Mucosa of gallbladder (tissue), 1 donor: Measurements from ENCODE around the gene DGUOK. TPM values are rescaled to one million over a fixed set of nuclear protein-coding genes. Genes with fewer than 3 reads are reported as not detected.

Experiments
- DNase-seq: peaks from one replicate; pipeline ENCODE4 v3.0.0-alpha.2; 2020; ENCODE audit warnings: low spot score
- total RNA-seq: library from RNA; stranded (reverse); gene quantifications from one replicate; pipeline ENCODE4 v1.2.1, GENCODE V29; 2021
- donor health status: DM: no; HTN: no; CAD: no.

DGUOK gene
- total RNA-seq, 1 donor from 2014 or later: 45.4 TPM

DNA sequence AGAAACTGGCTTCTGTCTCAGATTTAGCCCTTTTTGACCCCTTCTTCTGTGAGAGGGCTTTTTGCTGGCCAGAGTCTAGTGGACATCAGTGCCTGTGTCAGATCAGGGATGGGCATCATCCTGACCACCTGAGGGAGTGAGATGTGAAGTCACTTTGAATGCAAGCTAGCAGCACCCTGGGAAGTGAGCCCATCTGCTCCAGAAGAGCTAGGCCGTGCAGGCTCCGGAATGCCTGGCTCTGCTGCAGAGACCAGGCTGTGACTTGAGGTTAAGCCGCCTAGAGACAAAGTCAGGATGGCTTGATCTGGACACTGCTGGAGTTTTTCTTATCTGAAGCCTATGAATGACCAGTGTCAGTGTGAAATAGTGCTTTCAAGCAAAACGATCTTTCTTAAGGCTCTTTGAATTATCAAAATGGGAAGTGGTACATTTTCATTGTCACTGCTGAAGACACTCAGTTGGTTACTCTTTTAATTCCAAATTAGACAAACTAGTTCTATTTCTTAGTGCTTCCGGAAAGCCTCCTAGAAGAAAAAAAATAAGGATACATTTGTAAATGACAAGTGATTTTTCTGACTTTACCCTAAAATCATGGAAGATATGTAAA is 20.8 kb downstream of the DGUOK start:
- no peak for DNase-seq

GRCh38 chr2:73949802-73950201 is 23.1 kb downstream of the DGUOK start:
- no peak for DNase-seq

DNA sequence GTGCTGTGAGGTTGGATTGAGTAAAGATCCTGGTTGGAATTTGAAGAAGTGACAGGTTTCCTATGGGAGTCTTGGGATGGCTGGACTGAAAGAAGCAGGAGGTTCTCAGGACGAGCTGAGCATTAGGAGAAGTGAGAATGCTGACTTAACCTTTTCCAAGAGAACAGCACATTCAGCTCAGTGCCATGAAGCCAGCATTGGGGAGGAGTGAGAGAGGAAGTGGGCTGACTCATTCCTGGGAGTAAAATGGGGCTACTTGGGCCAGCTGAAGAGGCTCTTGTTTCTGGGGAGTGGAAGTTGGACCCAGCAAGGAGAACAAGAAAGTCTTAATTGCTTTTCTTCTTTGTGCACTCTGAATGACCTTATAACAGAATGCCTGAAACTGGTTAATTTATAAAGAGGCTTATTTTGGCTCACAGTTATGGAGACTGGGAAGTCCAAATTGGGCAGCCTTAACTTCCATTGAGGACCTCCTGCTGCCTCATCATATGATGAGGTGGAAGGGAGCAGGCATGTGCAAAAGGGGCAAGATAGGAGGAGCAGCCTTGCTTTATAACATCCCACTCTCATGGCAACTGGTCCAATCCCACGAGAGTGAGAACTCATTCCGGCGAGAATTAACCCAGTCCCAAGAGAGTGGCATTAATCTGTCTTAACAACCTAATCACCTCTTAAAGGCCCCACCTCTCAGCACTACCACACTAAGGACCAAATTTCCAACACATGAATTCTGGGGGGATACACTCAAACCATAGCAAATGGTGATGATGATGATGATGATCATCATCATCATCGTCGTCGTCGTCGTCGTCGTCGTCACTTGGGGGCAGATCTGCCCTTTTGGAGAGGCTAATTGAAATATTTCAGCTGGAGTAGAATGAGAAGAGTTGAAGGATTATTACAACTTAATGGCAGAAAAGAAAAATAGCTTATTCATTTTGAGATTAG is 26.1 kb downstream of the DGUOK start:
- no peak for DNase-seq

DNA sequence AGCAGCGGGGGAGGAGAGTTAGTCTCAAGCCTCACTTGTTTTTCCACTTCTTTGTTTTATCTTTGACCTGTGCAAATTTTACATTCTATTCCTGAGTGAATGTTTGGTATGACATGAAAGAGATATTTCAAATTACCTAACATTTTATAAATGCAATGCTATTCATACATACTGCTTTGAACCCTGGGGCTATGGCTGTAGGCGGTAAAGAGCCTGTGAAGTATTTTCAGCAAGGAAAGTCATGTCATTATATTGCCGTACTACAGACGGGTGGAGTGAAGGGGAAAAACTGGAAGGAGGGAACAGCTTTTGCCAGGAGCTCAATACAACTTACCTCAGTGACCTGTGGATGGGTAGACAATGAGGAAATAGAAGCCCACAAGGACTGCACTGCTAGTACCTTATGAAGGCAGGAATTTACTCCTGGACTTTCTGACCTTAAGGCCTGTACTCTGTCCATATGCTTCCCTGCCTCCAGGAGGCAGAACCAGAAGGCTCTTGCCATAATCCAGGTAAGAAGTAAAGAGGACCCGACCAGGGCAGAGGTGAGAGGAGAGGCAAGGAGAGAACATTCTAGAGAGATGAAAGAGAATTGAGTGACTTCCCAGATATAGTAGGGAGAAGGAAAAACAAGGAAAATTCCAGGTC is 29.7 kb downstream of the DGUOK start:
- no peak for DNase-seq

DNA sequence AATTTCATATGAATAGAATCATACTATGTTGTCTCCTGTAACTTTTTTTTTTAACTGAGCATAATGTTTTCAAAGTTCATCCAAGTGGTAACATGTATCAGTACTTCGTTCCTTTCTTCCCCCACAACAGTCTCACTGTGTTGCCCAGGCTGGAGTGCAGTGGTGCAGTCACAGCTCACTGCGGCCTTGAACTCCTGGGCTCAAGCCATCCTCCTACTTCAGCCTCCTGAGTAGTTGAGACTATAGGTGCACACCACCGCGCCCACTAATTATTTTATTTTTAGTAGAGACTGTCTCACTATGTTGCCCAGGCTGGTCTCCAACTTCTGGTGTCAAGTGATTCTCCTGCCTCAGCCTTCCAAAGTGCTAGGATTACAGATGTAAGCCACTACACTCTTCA is 34.6 kb downstream of the DGUOK start:
- DNase-seq: no peak

DNA sequence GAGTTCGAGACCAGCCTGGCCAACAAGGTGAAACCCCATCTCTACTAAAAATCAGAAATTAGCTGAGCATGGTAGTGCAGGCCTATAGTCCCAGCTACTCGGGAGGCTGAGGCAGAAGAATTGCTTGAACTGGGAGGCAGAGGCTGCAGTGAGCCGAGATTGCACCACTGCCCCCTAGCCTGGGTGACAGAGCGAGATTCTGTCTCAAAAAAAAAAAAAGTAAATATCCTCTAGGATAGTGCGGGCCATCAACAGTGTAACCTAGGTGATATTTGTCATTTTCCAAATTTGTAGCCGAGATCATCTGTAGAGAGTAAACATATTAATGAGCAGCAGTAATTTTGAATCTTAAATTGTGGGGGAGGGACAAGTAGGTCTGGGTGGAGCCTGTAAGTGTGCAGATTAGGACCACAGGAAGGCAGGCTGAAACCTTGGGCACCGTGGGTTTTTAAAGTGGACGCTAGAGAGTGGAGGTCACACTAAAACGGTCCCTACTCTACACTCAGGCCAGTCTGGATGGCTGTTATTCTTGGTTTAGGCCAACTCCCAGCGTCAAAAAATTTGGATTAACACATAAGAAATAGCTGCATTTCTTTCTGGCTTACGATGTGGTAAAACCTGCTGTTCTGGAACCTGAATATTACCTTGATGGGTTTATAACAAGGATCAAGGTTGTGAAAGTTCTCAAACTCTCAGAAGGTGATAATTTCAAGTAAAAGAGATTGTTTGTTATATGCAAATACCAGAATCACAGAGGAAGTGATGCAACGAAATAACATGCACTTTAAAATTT is 35.3 kb downstream of the DGUOK start:
- no peak for DNase-seq

GRCh38 chr2:73962798-73963197 is 36.1 kb downstream of the DGUOK start:
- DNase-seq: no peak

DNA sequence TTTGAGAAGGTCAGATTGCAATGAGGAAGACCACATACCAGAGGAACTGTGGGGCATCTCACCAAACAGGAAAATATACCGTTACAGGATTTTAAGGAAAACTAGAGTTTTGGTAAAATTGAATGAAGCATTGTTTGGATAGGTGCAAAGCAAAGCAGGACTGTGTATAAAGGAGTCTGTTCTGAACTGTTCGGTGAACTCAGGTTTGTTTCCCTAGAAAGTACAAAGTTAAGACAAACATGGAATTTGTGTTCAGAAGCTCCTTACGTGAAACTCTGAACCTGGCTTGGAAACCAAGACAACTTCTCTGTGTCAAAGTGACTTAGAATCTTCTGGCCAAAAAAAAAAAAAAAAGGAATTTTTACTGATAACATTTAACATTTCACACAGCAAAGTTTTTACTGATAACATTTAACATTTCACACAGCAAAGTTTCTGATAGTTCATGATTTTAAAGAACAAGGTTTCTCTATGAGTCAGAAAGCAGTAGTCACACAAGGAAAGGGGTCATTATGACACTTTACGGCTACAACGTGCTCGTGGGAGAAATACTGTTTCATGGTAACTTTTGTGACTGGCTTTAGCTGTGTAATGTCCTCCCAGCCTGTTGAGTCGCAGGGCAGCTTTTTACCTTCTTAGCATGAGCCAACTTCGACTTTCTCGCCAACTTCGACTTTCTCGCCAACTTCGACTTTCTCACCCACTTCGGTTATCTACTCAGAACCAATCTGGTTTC is 36.9 kb downstream of the DGUOK start:
- DNase-seq: no peak

DNA sequence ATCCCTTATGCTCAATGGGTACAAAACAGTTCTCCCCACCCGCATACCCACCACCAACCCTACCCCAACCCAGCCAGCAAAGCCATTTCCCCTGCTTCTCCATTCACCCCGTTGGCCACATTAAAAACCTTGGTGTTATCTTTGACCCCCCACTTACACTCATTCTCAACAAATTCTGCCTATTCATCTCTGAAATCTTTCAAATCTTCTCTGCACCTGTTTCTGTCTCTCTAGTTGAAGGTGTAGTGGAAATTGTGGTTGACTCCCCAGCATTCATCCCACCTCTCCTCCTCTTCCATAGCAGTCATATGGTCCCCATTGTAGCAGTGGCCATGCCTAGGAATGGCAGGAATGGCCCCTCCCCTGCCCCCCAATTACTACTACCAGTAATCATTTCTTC is 37.5 kb downstream of the DGUOK start:
- DNase-seq: no peak

- DNase-seq: no peak
These were observed 38.4 kb downstream of the DGUOK start for GRCh38 chr2:73965053-73965452.

- DNase-seq: no peak
These were observed 41.8 kb downstream of the DGUOK start for GRCh38 chr2:73968357-73968937.

DNA sequence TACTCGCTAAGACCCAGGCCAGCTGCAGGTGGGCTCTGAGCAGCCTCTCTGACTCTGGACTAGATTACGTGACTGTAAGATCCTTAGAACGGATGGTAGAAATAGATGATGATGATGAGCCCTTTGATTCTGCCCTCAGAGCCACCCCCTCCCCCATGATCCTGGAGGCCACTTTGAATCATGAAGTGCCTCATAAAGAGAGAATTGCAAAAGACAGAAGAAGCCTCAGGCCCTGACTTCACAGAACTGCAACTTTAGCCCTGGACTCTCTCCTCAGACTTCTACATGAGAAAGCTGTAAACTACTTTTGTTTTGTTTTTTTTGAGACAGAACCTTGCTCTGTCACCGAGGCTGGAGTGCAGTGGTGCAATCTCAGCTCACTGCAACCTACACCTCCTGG is 42.7 kb downstream of the DGUOK start:
- no peak for DNase-seq

- no peak for DNase-seq
These were observed 43.6 kb downstream of the DGUOK start for GRCh38 chr2:73970141-73970803.

- peak; percentile 78 for DNase-seq
These were observed 44.3 kb downstream of the DGUOK start for GRCh38 chr2:73970850-73971471.

DNA sequence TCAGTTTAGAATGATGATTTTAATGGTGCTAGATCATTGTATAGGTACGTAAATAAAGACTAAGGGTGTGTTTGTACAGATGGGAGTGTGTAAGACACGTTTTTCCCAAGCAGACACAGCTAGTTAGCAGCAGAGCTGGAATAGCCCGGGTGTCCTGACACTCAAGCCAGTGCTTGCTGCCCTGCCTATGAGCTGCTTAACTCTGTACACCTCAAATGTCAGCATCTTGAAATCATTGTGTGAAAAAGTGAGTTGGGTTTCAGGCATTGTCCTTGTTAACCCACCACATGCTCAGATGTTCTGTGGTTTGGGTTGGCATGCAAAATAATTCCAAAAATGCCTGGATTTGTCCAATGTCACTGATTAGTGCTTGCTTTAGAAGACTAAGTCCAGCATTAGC is 45.0 kb downstream of the DGUOK start:
- no peak for DNase-seq

GRCh38 chr2:73972846-73973245 is 46.2 kb downstream of the DGUOK start:
- no peak for DNase-seq

DNA sequence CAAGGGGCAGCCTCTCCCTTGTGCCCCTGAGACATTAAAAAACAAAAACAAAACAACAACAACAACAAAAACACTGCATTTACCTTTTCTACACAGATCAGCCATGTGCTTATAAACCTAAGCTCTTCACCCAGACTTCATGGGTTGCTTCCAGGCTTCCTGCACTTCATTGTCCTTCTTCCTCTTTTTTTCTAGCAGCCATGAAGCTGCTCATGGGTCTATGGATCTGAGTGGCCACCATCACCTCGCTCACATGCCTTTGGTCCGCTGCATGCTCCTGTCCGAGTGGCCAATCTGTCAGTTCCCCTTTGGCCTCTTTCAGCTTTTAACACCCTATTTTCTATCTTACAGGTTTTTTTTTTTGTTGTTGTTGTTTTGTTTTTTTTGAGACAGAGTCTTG is 49.1 kb downstream of the DGUOK start:
- DNase-seq: no peak

DNA sequence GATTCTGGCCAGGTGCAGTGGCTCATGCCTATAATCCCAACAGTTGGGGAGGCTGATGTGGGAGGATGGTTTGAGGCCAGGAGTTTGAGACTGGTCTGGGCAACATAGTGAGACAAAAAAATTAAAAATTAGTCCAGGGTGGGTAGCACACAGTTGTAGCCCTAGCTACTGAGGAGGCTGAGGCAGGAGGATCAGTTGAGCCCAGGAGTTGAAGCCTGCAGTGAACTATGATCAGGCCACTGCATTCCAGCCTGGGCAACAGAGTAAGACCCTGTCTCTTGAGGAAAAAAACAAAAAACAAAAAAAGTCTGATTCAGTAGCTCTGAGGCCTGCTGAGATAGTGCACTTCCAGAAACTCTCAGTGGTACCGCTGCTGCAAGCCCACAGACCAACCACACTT is 50.1 kb downstream of the DGUOK start:
- DNase-seq: no peak

DNA sequence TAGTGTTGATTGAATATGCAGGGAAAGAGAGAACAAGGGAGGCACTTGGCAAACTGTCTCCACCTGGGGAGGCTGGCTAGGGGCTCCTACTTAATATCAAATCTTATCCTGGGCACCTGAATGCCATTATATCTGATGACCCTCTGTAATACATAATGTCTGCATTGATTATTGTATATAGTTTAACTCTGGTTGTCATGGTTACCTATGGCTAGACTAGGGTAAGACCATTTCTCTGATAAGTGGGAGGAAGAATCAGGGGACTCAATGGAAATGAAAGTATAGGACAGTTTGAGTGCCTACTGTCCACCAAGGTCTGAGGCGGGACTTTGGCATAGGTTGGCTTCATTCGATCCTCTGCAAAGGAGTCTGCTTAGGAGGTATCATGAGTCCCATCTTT is 50.8 kb downstream of the DGUOK start:
- DNase-seq: no peak

DNA sequence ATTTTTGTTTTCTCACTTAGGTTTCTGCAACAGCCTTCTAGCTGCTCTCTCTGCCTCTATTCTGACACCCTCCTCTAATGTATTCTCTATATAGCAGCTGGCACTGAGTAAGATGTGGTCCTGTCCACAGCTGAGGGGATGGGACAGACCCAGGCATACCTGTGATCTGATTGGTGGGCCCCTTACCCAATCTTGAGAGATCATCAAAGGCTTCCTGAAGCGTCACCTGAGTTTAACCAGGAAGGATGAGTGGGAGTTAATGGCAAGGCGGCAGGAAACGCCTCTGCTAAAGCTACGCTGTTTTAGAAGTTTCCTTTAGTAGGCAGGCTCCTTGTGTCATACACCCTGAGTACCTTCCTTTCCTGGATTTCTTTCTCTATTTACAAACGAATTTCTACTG is 52.3 kb downstream of the DGUOK start:
- DNase-seq: no peak
